ENCODE measurements around the gene HEATR5A.

DNA sequence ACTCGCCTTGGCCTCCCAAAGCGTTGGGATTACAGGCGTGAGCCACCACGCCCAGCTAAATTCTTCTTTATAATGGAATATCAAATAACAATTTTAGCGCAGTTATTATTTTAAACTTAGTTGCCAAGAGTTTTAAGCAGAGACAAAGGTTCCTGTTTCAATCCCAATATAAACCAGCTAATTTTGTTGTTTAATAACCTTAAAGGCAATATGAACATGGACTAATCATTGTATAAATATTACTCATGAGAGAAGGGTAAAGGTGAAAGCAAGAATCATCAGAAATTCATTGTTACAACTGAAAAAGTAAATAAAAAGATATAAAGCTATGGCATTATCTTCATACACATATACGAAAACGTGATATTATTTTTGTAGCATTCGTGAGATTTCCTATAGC lies 28.8 kb upstream of the HEATR5A start:
- TF ChIP-seq, protein P1, sequence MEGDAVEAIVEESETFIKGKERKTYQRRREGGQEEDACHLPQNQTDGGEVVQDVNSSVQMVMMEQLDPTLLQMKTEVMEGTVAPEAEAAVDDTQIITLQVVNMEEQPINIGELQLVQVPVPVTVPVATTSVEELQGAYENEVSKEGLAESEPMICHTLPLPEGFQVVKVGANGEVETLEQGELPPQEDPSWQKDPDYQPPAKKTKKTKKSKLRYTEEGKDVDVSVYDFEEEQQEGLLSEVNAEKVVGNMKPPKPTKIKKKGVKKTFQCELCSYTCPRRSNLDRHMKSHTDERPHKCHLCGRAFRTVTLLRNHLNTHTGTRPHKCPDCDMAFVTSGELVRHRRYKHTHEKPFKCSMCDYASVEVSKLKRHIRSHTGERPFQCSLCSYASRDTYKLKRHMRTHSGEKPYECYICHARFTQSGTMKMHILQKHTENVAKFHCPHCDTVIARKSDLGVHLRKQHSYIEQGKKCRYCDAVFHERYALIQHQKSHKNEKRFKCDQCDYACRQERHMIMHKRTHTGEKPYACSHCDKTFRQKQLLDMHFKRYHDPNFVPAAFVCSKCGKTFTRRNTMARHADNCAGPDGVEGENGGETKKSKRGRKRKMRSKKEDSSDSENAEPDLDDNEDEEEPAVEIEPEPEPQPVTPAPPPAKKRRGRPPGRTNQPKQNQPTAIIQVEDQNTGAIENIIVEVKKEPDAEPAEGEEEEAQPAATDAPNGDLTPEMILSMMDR (IDR thresholded peaks at IDR 0.05): no peak
- TF ChIP-seq POLR2A (IDR thresholded peaks at IDR 0.05): no peak
